Smooth muscle cell (in vitro differentiated cells): ENCODE results near the gene CSNK2A1. TPM values are rescaled to one million over a fixed set of nuclear protein-coding genes. Genes with fewer than 3 reads are reported as not detected.

Experiments
- DNase-seq: peaks from one replicate; lab custom pipeline; 2025; ENCODE audit not compliant: unreplicated experiment; lab: John Stamatoyannopoulos, UW
- H2AFZ ChIP-seq: fragments of 200-600 bp; sonication (generic); 2 replicates; pipeline ENCODE4 v1.6.0; 2016; ENCODE audit warnings: antibody characterized with exemption, low read depth, mild to moderate bottlenecking
- H3F3A ChIP-seq: fragments of 200-600 bp; sonication (generic); 2 replicates; pipeline ENCODE4 v1.6.0; 2017; ENCODE audit warnings: antibody characterized with exemption, low read depth
- H3K27ac ChIP-seq: fragments of 200-600 bp; sonication (generic); 2 replicates; pipeline ENCODE4 v1.5.1; 2016; ENCODE audit warnings: low read depth, mild to moderate bottlenecking
- H3K27me3 ChIP-seq: fragments of 200-600 bp; sonication (generic); 2 replicates; pipeline ENCODE4 v1.6.1; 2016; ENCODE audit warnings: low read depth, mild to moderate bottlenecking
- H3K36me3 ChIP-seq: fragments of 200-600 bp; sonication (generic); 2 replicates; pipeline ENCODE4 v1.5.1; 2016; ENCODE audit warnings: low read depth
- H3K4me1 ChIP-seq: fragments of 200-600 bp; sonication (generic); 2 replicates; pipeline ENCODE4 v1.5.1; 2016; ENCODE audit warnings: low read depth
- H3K4me2 ChIP-seq: fragments of 200-600 bp; sonication (generic); 2 replicates; pipeline ENCODE4 v1.6.0; 2016; ENCODE audit warnings: mild to moderate bottlenecking
- H3K4me3 ChIP-seq: fragments of 200-600 bp; sonication (generic); 2 replicates; pipeline ENCODE4 v1.5.1; 2016; ENCODE audit warnings: mild to moderate bottlenecking
- H3K79me2 ChIP-seq: fragments of 200-600 bp; sonication (generic); 2 replicates; pipeline ENCODE4 v1.6.0; 2016; ENCODE audit warnings: low read depth, mild to moderate bottlenecking
- H3K9ac ChIP-seq: fragments of 200-600 bp; sonication (generic); 2 replicates; pipeline ENCODE4 v1.6.0; 2016; ENCODE audit warnings: low read depth
- H3K9me3 ChIP-seq: fragments of 200-600 bp; sonication (generic); replicated peaks from 2 replicates; pipeline ENCODE4 v1.5.1; 2016; ENCODE audit warnings: low read depth
- H4K20me1 ChIP-seq: fragments of 200-600 bp; sonication (generic); 2 replicates; pipeline ENCODE4 v1.6.0; 2016; ENCODE audit warnings: low read depth
- WGBS: methylation state at CpG from one replicate; pipeline ENCODE4 v1.1.7; 2016; ENCODE audit warnings: low lambda C conversion rate; 5-methylcytosine and 5-hydroxymethylcytosine counted together
- polyA plus RNA-seq: library from polyadenylated mRNA; unstranded; fragments of >200 nt; fragmentation: Nextera tagmentation; extraction: Ambion mirVana; gene quantifications from 2 replicates; pipeline ENCODE4 v1.2.1, GENCODE V29; 2016
- total RNA-seq: library from RNA; depleted of rRNA; stranded (reverse); fragments of >200 nt; gene quantifications from 2 replicates; pipeline ENCODE4 v1.2.3, GENCODE V29; 2014
- TF ChIP-seq, protein P1 (sequence below): fragments of 200-600 bp; sonication (generic); IDR thresholded peaks from 2 replicates; pipeline ENCODE4 v1.5.1; 2017; ENCODE audit warnings: borderline replicate concordance, mild to moderate bottlenecking, antibody characterized with exemption; ENCODE audit not compliant: insufficient read depth, poor library complexity, severe bottlenecking

Gene CSNK2A1
- total and polyA plus RNA-seq, 2 experiments from 2014 or later: 82.6 to 205 TPM

DNA sequence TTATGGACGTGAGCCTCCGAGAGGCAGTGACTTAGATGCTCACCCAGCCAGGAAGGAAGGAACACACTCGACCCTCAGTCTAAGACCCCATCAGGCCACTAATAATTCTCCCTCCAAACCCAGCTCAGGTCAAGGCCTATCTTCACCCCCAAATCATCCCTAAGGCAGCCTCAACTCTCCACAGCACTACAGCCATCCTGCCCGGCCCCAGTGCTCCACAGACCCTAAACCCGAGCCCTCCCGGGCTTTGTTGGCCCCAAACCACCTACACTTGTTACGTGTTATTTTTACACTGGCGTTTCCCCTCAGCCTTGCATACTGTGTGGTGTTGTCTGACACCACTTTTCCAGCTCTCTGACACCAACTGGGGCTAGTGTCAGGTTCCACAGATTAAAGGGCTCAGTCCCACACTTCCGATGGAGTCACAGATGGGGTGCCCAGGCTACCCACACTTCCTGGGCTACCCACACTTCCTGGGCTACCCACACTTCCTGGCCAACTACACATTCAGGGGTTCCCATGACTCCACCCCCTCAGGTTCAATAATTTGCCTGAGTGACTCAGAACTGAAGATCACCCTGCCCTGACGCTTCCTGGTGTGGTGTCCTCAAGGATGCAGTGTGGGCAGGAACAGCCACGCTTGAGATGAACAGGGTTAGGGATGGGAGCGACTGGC, 110.2 kb downstream of the CSNK2A1 start:
- Histone ChIP-seq H3F3A (peaks cover 7% of the 10 kb centered on the region), H3K9me3 (no peaks in the 10 kb centered on the region), H3K79me2 (no peaks in the 10 kb centered on the region), H3K27ac (no peak overlapping the region), H3K27me3 (no peaks in the 10 kb centered on the region), H3K4me3 (no peak overlapping the region), H3K4me1 (no peaks in the 10 kb centered on the region), H3K4me2 (no peak overlapping the region), H3K36me3 (no peaks in the 10 kb centered on the region), H2AFZ (no peak overlapping the region), H4K20me1 (peaks cover 8% of the 10 kb centered on the region), H3K9ac (no peak overlapping the region)
- DNase-seq: no peak
- TF ChIP-seq, protein P1, sequence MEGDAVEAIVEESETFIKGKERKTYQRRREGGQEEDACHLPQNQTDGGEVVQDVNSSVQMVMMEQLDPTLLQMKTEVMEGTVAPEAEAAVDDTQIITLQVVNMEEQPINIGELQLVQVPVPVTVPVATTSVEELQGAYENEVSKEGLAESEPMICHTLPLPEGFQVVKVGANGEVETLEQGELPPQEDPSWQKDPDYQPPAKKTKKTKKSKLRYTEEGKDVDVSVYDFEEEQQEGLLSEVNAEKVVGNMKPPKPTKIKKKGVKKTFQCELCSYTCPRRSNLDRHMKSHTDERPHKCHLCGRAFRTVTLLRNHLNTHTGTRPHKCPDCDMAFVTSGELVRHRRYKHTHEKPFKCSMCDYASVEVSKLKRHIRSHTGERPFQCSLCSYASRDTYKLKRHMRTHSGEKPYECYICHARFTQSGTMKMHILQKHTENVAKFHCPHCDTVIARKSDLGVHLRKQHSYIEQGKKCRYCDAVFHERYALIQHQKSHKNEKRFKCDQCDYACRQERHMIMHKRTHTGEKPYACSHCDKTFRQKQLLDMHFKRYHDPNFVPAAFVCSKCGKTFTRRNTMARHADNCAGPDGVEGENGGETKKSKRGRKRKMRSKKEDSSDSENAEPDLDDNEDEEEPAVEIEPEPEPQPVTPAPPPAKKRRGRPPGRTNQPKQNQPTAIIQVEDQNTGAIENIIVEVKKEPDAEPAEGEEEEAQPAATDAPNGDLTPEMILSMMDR: no peak
- 87% methylated on average over 12 of the region's 12 CpGs for WGBS

DNA sequence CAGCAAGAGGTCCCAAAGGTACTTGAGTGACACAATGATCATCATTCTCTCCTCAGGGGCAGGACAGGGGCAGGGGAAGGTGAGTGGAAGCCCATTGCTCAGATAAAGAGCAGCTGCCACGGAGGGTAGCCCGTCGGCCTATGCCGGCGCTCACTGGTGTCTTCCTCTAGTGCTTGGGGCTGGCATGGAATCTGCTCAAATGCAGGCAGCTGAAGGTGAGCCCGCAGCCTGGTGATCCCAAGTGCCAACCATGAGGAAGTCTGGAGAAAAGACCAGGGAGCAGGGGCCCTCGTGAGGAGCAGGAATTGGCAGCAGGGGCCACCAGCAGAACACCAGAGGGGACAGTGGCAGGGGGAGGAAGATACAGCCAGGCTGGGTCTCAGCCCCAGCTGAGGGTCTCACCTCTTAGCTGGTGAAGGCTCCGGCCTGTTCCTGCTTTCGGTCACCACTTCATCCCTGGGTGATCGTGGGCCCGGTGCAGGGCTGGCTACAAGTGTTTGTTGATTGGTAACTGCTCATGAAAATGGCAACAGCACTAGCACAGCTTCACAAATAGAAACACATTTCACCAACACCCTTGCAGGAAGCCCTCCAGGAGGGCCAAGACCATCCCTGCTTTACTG, 110.8 kb downstream of the CSNK2A1 start:
- H3K9ac ChIP-seq: no peak overlapping the region
- H3K4me1 ChIP-seq: no peaks in the 10 kb centered on the region
- no peaks in the 10 kb centered on the region for H3K36me3 ChIP-seq
- no peak overlapping the region for H3K4me2 ChIP-seq
- no peak overlapping the region for H3K4me3 ChIP-seq
- DNase-seq: no peak
- H2AFZ ChIP-seq: no peak overlapping the region
- H3K27me3 ChIP-seq: no peaks in the 10 kb centered on the region
- H3F3A ChIP-seq: peaks cover 7% of the 10 kb centered on the region
- WGBS: 98% methylated on average over 11 of the region's 11 CpGs
- TF ChIP-seq, protein P1: no peak
- H3K79me2 ChIP-seq: no peaks in the 10 kb centered on the region
- no peak overlapping the region for H3K27ac ChIP-seq
- peaks cover 8% of the 10 kb centered on the region for H4K20me1 ChIP-seq
- H3K9me3 ChIP-seq: no peaks in the 10 kb centered on the region

DNA sequence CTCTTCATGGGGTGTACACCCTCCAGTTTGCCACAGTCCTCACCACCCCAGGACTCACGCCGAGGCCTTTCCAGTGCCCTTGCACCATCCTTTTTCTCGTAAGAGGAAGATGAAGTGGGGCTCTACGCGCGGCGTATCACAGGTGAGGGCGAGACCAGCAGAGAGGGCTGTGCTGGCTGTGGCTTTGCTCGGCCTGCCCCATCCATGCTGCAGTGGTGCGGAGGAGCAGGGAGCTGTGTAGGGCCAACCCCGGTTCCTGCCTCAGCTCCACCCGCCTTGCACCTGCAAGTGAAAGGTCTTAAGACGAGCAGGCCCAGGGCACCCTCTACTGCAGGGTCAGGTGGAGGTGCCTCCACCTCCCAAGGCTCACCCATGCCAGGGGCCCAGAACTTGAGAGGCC, 111.4 kb downstream of the CSNK2A1 start:
- no peaks in the 10 kb centered on the region for H3K9me3 ChIP-seq
- no peaks in the 10 kb centered on the region for H3K27me3 ChIP-seq
- peaks cover 8% of the 10 kb centered on the region for H4K20me1 ChIP-seq
- H3K79me2 ChIP-seq: no peaks in the 10 kb centered on the region
- H3K4me2 ChIP-seq: no peak overlapping the region
- 96% methylated on average over 13 of the region's 13 CpGs for WGBS
- H3K4me1 ChIP-seq: no peaks in the 10 kb centered on the region
- H3K36me3 ChIP-seq: no peaks in the 10 kb centered on the region
- DNase-seq: no peak
- H2AFZ ChIP-seq: no peak overlapping the region
- TF ChIP-seq, protein P1: no peak
- H3K9ac ChIP-seq: no peak overlapping the region
- peaks cover 7% of the 10 kb centered on the region for H3F3A ChIP-seq
- no peak overlapping the region for H3K4me3 ChIP-seq
- H3K27ac ChIP-seq: no peak overlapping the region
